WTC11 (cell line): ENCODE measurements around the gene LYVE1. TPM values are rescaled to one million over a fixed set of nuclear protein-coding genes. Genes with fewer than 3 reads are reported as not detected.

Experiments
- ATAC-seq: fragments of 200-7000 bp; cut with Tn5 transposase; 2 replicates; pipeline ENCODE4 v1.10.0; 2021; ENCODE audit warnings: mild to moderate bottlenecking, moderate library complexity
- CTCF ChIA-PET: fragments of 300-600 bp; sonication (Branson Sonifier 250); formaldehyde crosslinking; loops from one replicate; lab custom pipeline; 2021; ENCODE audit warnings: antibody characterized with exemption; lab: Charles Lee
- POLR2A ChIA-PET: fragments of 350-600 bp; sonication (Branson Sonifier 250); formaldehyde crosslinking; loops from one replicate; lab custom pipeline; 2021; ENCODE audit warnings: antibody characterized with exemption; lab: Charles Lee
- DNase-seq: peaks from one replicate; pipeline ENCODE4 v3.0.0; 2021; ENCODE audit warnings: low spot score
- H3K27ac Mint-ChIP-seq: 2 replicates; pipeline ENCODE4 v1.8.0; 2021; ENCODE audit warnings: mixed read lengths
- H3K27me3 Mint-ChIP-seq: 2 replicates; pipeline ENCODE4 v1.8.0; 2021; ENCODE audit warnings: low read depth, mild to moderate bottlenecking, moderate library complexity, mixed read lengths
- H3K36me3 Mint-ChIP-seq: 2 replicates; pipeline ENCODE4 v1.8.0; 2021; ENCODE audit warnings: mixed read lengths
- H3K4me1 Mint-ChIP-seq: 2 replicates; pipeline ENCODE4 v1.8.0; 2022; ENCODE audit warnings: mixed read lengths
- H3K4me3 Mint-ChIP-seq: 2 replicates; pipeline ENCODE4 v1.8.0; 2021; ENCODE audit warnings: mild to moderate bottlenecking, moderate library complexity, mixed read lengths
- H3K9me3 Mint-ChIP-seq: 2 replicates; pipeline ENCODE4 v1.8.0; 2021; ENCODE audit warnings: mixed read lengths
- ATF1 ChIP-seq: sonication (generic); formaldehyde crosslinking; IDR thresholded peaks from 2 replicates; pipeline ENCODE4 v1.8.1; 2023; ENCODE audit warnings: mild to moderate bottlenecking, moderate library complexity, missing genetic modification reagents
- CREM ChIP-seq: sonication (generic); formaldehyde crosslinking; IDR thresholded peaks from 2 replicates; pipeline ENCODE4 v1.8.1; 2022; ENCODE audit warnings: mild to moderate bottlenecking, missing genetic modification reagents, moderate library complexity
- ELF4 ChIP-seq: sonication (generic); formaldehyde crosslinking; IDR thresholded peaks from 2 replicates; pipeline ENCODE4 v1.8.1; 2022; ENCODE audit warnings: low read depth, mild to moderate bottlenecking, moderate library complexity, missing genetic modification reagents
- EMX1 ChIP-seq: fragments of 250-450 bp; sonication (Bioruptor Pico); IDR thresholded peaks from 2 replicates; pipeline ENCODE4 v1.8.0; 2021; ENCODE audit warnings: mild to moderate bottlenecking
- HMGA2 ChIP-seq: fragments of 250-450 bp; sonication (Bioruptor Pico); IDR thresholded peaks from 2 replicates; pipeline ENCODE4 v1.4.0; 2021; ENCODE audit warnings: mild to moderate bottlenecking, moderate library complexity
- MYBL2 ChIP-seq: sonication (generic); formaldehyde crosslinking; IDR thresholded peaks from 2 replicates; pipeline ENCODE4 v1.8.1; 2023; ENCODE audit warnings: mild to moderate bottlenecking, moderate library complexity, missing genetic modification reagents
- NFYB ChIP-seq: sonication (generic); formaldehyde crosslinking; conservative IDR thresholded peaks from 2 replicates; pipeline ENCODE4 v1.8.0; 2022; ENCODE audit warnings: low read depth, missing genetic modification reagents
- NR3C1 ChIP-seq: sonication (generic); formaldehyde crosslinking; conservative IDR thresholded peaks from 2 replicates; pipeline ENCODE4 v1.8.1; 2023; ENCODE audit warnings: low read depth, mild to moderate bottlenecking, missing genetic modification reagents
- PREB ChIP-seq: sonication (generic); formaldehyde crosslinking; IDR thresholded peaks from 2 replicates; pipeline ENCODE4 v1.8.1; 2022; ENCODE audit warnings: mild to moderate bottlenecking, missing genetic modification reagents, moderate library complexity, borderline replicate concordance
- PRRX2 ChIP-seq: fragments of 250-450 bp; sonication (Bioruptor Pico); IDR thresholded peaks from 2 replicates; pipeline ENCODE4 v1.8.0; 2021; ENCODE audit warnings: mild to moderate bottlenecking
- SMAD4 ChIP-seq: sonication (generic); formaldehyde crosslinking; IDR thresholded peaks from 2 replicates; pipeline ENCODE4 v1.8.0; 2022; ENCODE audit warnings: mild to moderate bottlenecking, missing genetic modification reagents
- SP1 ChIP-seq: sonication (generic); formaldehyde crosslinking; conservative IDR thresholded peaks from 2 replicates; pipeline ENCODE4 v1.8.1; 2022; ENCODE audit warnings: missing genetic modification reagents
- USF2 ChIP-seq: sonication (generic); formaldehyde crosslinking; IDR thresholded peaks from 2 replicates; pipeline ENCODE4 v1.8.1; 2023; ENCODE audit warnings: mild to moderate bottlenecking, missing genetic modification reagents, moderate library complexity
- ZNF138 ChIP-seq: sonication (generic); formaldehyde crosslinking; conservative IDR thresholded peaks from 2 replicates; pipeline ENCODE4 v1.8.1; 2022; ENCODE audit warnings: mild to moderate bottlenecking, moderate library complexity, missing genetic modification reagents
- ZNF232 ChIP-seq: sonication (generic); formaldehyde crosslinking; IDR thresholded peaks from 2 replicates; pipeline ENCODE4 v1.8.0; 2022; ENCODE audit warnings: mild to moderate bottlenecking, missing genetic modification reagents
- ZNF281 ChIP-seq: sonication (generic); formaldehyde crosslinking; IDR thresholded peaks from 2 replicates; pipeline ENCODE4 v1.8.0; 2023; ENCODE audit warnings: mild to moderate bottlenecking, missing genetic modification reagents
- total RNA-seq: library from RNA; stranded (reverse); gene quantifications from 3 replicates; pipeline ENCODE4 v1.2.3, GENCODE V29; 2021
- TF ChIP-seq, protein P1 (sequence below): fragments of 250-450 bp; sonication (Bioruptor Pico); IDR thresholded peaks from 2 replicates; pipeline ENCODE4 v2.1.2; 2022; ENCODE audit warnings: mild to moderate bottlenecking, moderate library complexity
- TF ChIP-seq, protein P2 (sequence below): sonication (generic); formaldehyde crosslinking; IDR thresholded peaks from 2 replicates; pipeline ENCODE4 v1.8.0; 2023; ENCODE audit warnings: missing genetic modification reagents

The LYVE1 gene
- total RNA-seq, 1 experiment from 2014 or later, result 0.24 TPM

DNA sequence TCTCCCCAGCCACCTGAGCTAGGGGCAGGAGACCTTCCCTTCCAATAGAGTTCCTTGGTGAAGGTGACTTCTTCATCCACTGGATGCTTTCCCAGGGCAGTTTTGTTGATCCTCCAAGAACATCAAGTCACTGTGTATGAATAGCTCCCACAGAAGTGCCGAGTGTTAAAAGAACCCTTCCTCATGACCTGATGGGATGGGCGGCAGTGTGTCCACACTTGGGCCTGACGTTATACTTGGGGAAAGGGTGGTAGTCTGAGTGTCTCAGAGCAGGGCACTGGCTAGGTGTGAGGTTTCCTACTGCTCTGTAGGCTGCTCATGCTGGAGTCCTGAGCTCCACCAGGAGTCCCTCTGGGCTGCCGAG, 7.6 kb upstream of the LYVE1 start:
- DNase-seq (no peak), ATAC-seq (no peak)
- H3K36me3 Mint-ChIP-seq, result peaks cover 5% of the 10 kb centered on the region; the same call in 1 of the 2 replicates
- ChIA-PET POLR2A (no interaction called here), CTCF (interaction anchor here (1.2 kb wide), 1 partner anchor 35 kb away, joined by 4 read pairs; the partner anchor contains the start of gene RNF141)
- TF ChIP-seq ZNF232 (CRISPR knock-in tag) (no peak), USF2 (no peak), MYBL2 (no peak), EMX1 (CRISPR knock-in tag) (no peak), SMAD4 (CRISPR knock-in tag) (no peak)
- H3K4me1 Mint-ChIP-seq, result no peaks in the 10 kb centered on the region
- H3K9me3 Mint-ChIP-seq, result no peaks in the 10 kb centered on the region
- no peak overlapping the region for H3K4me3 Mint-ChIP-seq
- H3K27me3 Mint-ChIP-seq, result no peaks in the 10 kb centered on the region; the same call in 1 of the 2 replicates
- no peak overlapping the region for H3K27ac Mint-ChIP-seq

DNA sequence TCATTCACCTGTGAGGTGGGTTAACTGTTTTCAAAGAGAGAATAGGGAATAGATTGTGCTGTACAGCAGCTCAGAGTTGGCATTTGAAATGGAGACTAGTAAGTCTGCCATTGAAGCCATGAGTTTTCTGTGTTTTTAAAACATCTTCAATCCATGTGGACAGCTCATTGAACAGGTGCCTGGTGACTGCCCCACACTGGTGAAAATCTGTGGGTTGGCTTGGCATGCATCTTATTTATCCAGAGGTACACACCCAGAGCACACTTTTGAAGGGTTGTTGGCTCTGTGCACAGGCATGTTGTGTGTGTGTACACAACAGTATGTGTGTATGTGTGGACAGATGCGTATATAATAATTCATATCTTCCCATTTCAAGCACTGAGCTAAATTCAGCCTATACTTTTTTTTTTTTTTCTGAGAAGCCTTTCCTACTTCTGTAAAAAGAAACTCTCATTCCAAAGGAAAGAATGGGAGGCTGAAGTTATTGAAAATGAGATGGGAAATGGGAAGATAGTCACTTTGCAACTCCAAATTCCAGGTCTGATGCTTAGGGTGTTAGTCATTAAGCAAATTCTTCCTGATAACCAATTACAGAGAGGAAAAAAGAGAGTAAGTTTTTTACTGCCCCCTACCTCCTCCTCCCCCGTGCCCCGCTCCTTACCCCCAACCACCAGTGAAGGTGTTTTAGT, 7.0 kb upstream of the LYVE1 start:
- TF ChIP-seq NR3C1 (CRISPR knock-in tag) (no peak), SP1 (CRISPR knock-in tag) (no peak), CREM (CRISPR knock-in tag) (no peak), HMGA2 (CRISPR knock-in tag) (no peak)
- TF ChIP-seq, protein P1, sequence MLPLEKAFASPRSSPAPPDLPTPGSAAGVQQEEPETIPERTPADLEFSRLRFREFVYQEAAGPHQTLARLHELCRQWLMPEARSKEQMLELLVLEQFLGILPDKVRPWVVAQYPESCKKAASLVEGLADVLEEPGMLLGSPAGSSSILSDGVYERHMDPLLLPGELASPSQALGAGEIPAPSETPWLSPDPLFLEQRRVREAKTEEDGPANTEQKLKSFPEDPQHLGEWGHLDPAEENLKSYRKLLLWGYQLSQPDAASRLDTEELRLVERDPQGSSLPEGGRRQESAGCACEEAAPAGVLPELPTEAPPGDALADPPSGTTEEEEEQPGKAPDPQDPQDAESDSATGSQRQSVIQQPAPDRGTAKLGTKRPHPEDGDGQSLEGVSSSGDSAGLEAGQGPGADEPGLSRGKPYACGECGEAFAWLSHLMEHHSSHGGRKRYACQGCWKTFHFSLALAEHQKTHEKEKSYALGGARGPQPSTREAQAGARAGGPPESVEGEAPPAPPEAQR, result no peak
- TF ChIP-seq, all 79 proteins: peak for 0
- ATAC-seq (no peak), DNase-seq (no peak)
- Mint-ChIP-seq H3K27ac (no peak overlapping the region), H3K36me3 (peaks cover 2% of the 10 kb centered on the region; the same call in 1 of the 2 replicates), H3K27me3 (no peaks in the 10 kb centered on the region; the same call in 1 of the 2 replicates), H3K4me3 (no peak overlapping the region), H3K9me3 (no peaks in the 10 kb centered on the region), H3K4me1 (0 out of 2 replicates have a peak, but pooled peaks cover 2% of the 10 kb centered on the region)
- ChIA-PET POLR2A (no interaction called here), CTCF (interaction anchor here (1.2 kb wide), 1 partner anchor 35 kb away, joined by 4 read pairs; the partner anchor contains the start of gene RNF141)

DNA sequence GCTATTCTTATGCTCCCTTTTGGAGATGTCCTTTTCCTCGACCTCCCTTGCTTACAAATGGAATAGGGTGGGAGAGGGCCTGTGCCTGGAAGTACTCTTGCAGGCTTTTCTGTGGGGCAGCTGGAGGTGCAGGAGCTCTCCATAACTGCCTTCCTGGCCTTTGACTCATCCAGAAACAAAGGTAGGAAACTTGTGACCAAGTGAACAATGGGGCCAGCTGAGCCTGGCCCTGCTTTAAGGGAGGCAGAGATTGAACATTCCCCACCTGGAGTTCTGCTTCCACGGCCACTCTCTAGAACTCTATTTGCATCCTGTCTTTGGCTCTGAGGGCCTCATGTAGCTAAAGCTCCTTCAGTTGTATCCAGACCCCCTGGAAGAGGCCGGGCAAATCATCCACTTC, 5.1 kb upstream of the LYVE1 start:
- Mint-ChIP-seq H3K27me3 (no peaks in the 10 kb centered on the region; the same call in 1 of the 2 replicates), H3K4me1 (peaks cover 15% of the 10 kb centered on the region), H3K4me3 (no peak overlapping the region)
- POLR2A ChIA-PET, result interaction anchor here (1.5 kb wide), 1 partner anchor 33 kb away, joined by 4 read pairs; the partner anchor contains the start of gene RNF141
- ATAC-seq, result no peak
- no peak for TF ChIP-seq NFYB (CRISPR knock-in tag)
- TF ChIP-seq, all 79 proteins: peak for 0
- CTCF ChIA-PET, result interaction anchor here (1.5 kb wide), 1 partner anchor 32 kb away, joined by 3 read pairs; the partner anchor contains the start of gene RNF141
- Mint-ChIP-seq H3K9me3 (no peaks in the 10 kb centered on the region), H3K27ac (no peak overlapping the region), H3K36me3 (no peaks in the 10 kb centered on the region)
- DNase-seq, result no peak

- TF ChIP-seq ELF4 (no peak), PRRX2 (CRISPR knock-in tag) (no peak), PREB (CRISPR knock-in tag) (no peak), ZNF138 (CRISPR knock-in tag) (no peak), ZNF281 (CRISPR knock-in tag) (no peak), MYBL2 (no peak), ATF1 (CRISPR knock-in tag) (no peak)
- TF ChIP-seq, protein P2, sequence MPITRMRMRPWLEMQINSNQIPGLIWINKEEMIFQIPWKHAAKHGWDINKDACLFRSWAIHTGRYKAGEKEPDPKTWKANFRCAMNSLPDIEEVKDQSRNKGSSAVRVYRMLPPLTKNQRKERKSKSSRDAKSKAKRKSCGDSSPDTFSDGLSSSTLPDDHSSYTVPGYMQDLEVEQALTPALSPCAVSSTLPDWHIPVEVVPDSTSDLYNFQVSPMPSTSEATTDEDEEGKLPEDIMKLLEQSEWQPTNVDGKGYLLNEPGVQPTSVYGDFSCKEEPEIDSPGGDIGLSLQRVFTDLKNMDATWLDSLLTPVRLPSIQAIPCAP (CRISPR knock-in tag), result no peak
- ChIA-PET CTCF (interaction anchor here (1.5 kb wide), 1 partner anchor 32 kb away, joined by 3 read pairs; the partner anchor contains the start of gene RNF141), POLR2A (interaction anchor here (1.5 kb wide), 1 partner anchor 32 kb away, joined by 4 read pairs; the partner anchor contains the start of gene RNF141)
- H3K36me3 Mint-ChIP-seq, result no peaks in the 10 kb centered on the region
- DNase-seq, result no peak
- no peak for ATAC-seq
- H3K27ac Mint-ChIP-seq, result no peak overlapping the region
- no peaks in the 10 kb centered on the region for H3K9me3 Mint-ChIP-seq
- H3K4me1 Mint-ChIP-seq, result peaks cover 20% of the 10 kb centered on the region
- no peak overlapping the region for H3K4me3 Mint-ChIP-seq
- H3K27me3 Mint-ChIP-seq, result no peaks in the 10 kb centered on the region; the same call in 1 of the 2 replicates
These were observed 4.6 kb upstream of the LYVE1 start for GRCh38 chr11:10573028-10573427.
